Activated CD8-positive, alpha-beta T cell treated with anti-CD3 and anti-CD28 coated beads for 36 hours (primary cell): ENCODE measurements around the gene SPPL2C. TPM values are rescaled to one million over a fixed set of nuclear protein-coding genes. Genes with fewer than 3 reads are reported as not detected.

ENCODE experiments used
- ATAC-seq: fragments of 200-7000 bp; cut with Tn5 transposase; one replicate; pipeline ENCODE4 v1.10.0; 2021; ENCODE audit warnings: mild to moderate bottlenecking, moderate library complexity
- CTCF ChIA-PET: fragments of 350-600 bp; sonication (Branson Sonifier 250); formaldehyde crosslinking; loops from one replicate; lab custom pipeline; 2021; ENCODE audit warnings: antibody characterized with exemption; lab: Charles Lee
- POLR2A ChIA-PET: fragments of 350-600 bp; sonication (Branson Sonifier 250); formaldehyde crosslinking; loops from one replicate; lab custom pipeline; 2021; ENCODE audit warnings: antibody characterized with exemption; lab: Charles Lee
- DNase-seq: peaks from one replicate; pipeline ENCODE4 v3.0.0-alpha.2; 2020
- H3K27ac Mint-ChIP-seq: one replicate; pipeline ENCODE4 v1.8.0; 2021; ENCODE audit warnings: mild to moderate bottlenecking, mixed read lengths
- H3K27me3 Mint-ChIP-seq: one replicate; pipeline ENCODE4 v1.8.0; 2021; ENCODE audit warnings: mixed read lengths
- H3K36me3 Mint-ChIP-seq: one replicate; pipeline ENCODE4 v1.8.0; 2021; ENCODE audit warnings: low read depth, mixed read lengths
- H3K4me1 Mint-ChIP-seq: one replicate; pipeline ENCODE4 v1.8.0; 2021; ENCODE audit warnings: low read depth, mixed read lengths
- H3K4me3 Mint-ChIP-seq: one replicate; pipeline ENCODE4 v1.8.0; 2021; ENCODE audit warnings: mild to moderate bottlenecking, moderate library complexity, mixed read lengths
- H3K9me3 Mint-ChIP-seq: one replicate; pipeline ENCODE4 v1.8.0; 2021; ENCODE audit warnings: mixed read lengths
- intact Hi-C: fragments of 100-400 bp; cut with micrococcal nuclease; formaldehyde crosslinking; loops from one replicate; pipeline ENCODE4 v1.10.0; 2022
- total RNA-seq, 2 experiments: library from RNA; stranded (reverse); gene quantifications; one replicate each; pipeline ENCODE4 v1.2.3, GENCODE V29; 2021
- TF ChIP-seq, protein P1 (sequence below): fragments of 200-600 bp; IDR thresholded peaks from one replicate; pipeline ENCODE4 v1.8.0; 2022; ENCODE audit warnings: antibody characterized with exemption, mild to moderate bottlenecking

SPPL2C gene
- total RNA-seq, 2 experiments from 2014 or later: not detected

DNA sequence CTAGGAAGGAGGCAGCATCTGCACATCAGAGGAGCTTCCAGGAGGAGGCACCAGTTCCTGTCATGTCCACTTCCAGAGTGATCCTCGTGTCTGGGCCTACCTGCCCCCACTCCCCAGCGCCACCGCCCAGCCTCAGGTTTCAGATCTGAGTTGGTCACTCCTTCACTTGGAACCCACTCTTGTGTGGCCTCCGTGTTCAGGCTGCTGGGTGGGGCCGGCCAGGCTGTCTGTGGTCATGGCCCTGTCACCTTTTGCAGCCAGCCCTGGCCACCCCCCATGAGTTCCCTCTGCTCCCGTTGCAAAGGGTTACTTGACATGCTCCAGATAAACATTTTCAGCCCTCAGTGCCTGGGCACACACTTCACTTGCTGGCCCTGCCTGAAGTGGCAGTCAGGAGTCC lies 26.6 kb upstream of the SPPL2C start:
- intact Hi-C loops: no loop called here
- Mint-ChIP-seq H3K27me3 (peaks cover 6% of the 10 kb centered on the region), H3K4me3 (no peak overlapping the region), H3K4me1 (no peaks in the 10 kb centered on the region), H3K27ac (no peak overlapping the region), H3K36me3 (no peaks in the 10 kb centered on the region), H3K9me3 (no peaks in the 10 kb centered on the region)
- ATAC-seq (no peak), DNase-seq (no peak)
- CTCF ChIA-PET: interaction anchor here (1.3 to 3.3 kb wide), 2 partner anchors 14 to 35 kb away, joined by 3 to 13 read pairs; no protein-coding TSS in a partner anchor
- TF ChIP-seq, protein P1, sequence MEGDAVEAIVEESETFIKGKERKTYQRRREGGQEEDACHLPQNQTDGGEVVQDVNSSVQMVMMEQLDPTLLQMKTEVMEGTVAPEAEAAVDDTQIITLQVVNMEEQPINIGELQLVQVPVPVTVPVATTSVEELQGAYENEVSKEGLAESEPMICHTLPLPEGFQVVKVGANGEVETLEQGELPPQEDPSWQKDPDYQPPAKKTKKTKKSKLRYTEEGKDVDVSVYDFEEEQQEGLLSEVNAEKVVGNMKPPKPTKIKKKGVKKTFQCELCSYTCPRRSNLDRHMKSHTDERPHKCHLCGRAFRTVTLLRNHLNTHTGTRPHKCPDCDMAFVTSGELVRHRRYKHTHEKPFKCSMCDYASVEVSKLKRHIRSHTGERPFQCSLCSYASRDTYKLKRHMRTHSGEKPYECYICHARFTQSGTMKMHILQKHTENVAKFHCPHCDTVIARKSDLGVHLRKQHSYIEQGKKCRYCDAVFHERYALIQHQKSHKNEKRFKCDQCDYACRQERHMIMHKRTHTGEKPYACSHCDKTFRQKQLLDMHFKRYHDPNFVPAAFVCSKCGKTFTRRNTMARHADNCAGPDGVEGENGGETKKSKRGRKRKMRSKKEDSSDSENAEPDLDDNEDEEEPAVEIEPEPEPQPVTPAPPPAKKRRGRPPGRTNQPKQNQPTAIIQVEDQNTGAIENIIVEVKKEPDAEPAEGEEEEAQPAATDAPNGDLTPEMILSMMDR: no peak
- POLR2A ChIA-PET: no interaction called here

DNA sequence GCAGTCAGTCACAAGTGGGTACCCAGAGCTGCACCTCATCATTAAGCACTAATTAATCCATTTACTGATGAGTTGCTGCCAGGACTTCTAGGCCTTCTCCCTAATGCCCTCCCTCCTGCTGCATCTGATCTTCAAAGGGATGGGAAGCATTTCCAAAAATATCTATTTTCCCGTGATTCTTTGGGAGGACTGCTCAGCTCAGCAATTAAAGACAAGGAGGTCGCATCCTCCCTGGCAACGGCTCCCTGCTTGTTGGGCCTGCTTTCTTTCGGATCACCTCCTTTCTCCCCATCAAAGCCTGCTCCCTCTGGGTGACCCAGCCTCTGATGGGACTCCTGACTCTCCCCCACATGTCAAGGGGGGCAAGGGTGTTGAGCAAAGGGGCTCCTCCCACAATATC lies 26.0 kb upstream of the SPPL2C start:
- no peak for ATAC-seq
- DNase-seq: no peak
- Mint-ChIP-seq H3K9me3 (no peaks in the 10 kb centered on the region), H3K27ac (no peak overlapping the region), H3K4me1 (no peaks in the 10 kb centered on the region), H3K4me3 (no peak overlapping the region), H3K27me3 (peaks cover 3% of the 10 kb centered on the region), H3K36me3 (no peaks in the 10 kb centered on the region)
- TF ChIP-seq, protein P1: no peak
- ChIA-PET CTCF (interaction anchor here (1.3 to 3.3 kb wide), 2 partner anchors 13 to 33 kb away, joined by 6 to 13 read pairs; no protein-coding TSS in a partner anchor), POLR2A (no interaction called here)
- intact Hi-C loops: no loop called here

DNA sequence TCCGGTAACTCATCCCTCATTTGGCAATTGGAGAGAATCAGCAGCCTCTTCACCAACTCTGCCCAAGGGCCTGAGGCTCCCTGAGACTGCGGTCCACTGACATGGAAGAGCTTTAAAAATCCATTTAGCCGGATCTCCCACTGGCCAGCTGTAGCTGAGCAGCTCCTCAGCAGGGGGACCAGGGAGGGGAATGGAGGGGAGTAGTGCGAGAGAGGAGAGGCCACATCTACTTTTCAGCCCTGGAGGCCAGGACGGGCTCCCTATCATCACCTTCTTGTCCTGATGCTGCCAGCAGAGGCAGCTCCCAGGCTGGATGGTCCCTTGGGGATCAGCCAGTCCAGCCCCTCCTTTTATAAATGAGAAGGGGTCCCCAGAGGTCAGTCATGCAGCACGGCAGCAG lies 25.0 kb upstream of the SPPL2C start:
- POLR2A ChIA-PET: no interaction called here

DNA sequence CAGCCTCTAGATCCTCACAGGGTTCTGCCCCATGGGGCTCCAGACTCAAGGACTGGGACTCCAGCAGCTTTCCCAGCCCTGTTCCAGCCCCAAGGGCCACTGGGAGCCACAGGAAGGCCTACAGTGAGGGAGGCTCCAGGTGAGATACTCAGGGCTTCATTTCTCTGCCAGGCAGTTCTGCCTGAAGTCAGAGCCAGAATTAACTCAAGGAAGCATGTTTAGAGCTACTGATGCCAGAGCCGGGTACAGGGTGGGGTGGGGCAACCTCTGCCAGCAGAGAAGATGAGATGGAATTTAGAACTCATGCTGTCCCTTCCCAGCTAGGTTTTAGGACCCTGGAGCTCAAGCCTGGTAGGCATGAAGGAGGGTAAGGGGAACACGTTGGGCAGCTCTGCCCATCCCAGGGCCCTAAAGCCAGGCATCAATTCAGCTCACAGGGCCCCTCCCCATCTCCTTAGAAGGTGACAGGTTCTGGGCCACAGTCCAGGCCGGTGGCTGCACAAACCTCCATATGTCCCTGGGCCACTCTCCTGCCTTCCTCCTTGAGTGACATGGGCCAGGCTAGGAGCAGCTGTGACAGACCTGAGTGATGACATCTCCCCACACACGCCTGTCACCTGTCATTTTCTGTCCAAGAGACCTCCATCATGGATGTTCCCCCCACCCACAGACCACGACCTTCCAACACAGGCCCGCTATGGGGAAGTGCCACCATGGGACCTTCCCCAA lies 24.5 kb upstream of the SPPL2C start:
- POLR2A ChIA-PET: no interaction called here
- Mint-ChIP-seq H3K4me3 (no peak overlapping the region), H3K27ac (no peak overlapping the region), H3K36me3 (no peaks in the 10 kb centered on the region), H3K9me3 (no peaks in the 10 kb centered on the region), H3K27me3 (no peaks in the 10 kb centered on the region), H3K4me1 (no peaks in the 10 kb centered on the region)
- ATAC-seq (no peak), DNase-seq (no peak)
- CTCF ChIA-PET: interaction anchor here (0.9 to 3.3 kb wide), 5 partner anchors 8 to 180 kb away, joined by 3 to 13 read pairs (median 3); no protein-coding TSS in a partner anchor
- intact Hi-C loops: no loop called here
- TF ChIP-seq, protein P1: no peak

More for the DNA sequence above, 25.0 kb upstream of the SPPL2C start:
- no peaks in the 10 kb centered on the region for H3K36me3 Mint-ChIP-seq
- no peaks in the 10 kb centered on the region for H3K4me1 Mint-ChIP-seq
- ATAC-seq: no peak
- no peak for DNase-seq
- H3K27me3 Mint-ChIP-seq: no peaks in the 10 kb centered on the region
- no peak overlapping the region for H3K27ac Mint-ChIP-seq
- CTCF ChIA-PET: interaction anchor here (0.9 to 3.3 kb wide), 6 partner anchors 8 to 179 kb away, joined by 3 to 13 read pairs (median 3); no protein-coding TSS in a partner anchor
- no peaks in the 10 kb centered on the region for H3K9me3 Mint-ChIP-seq
- TF ChIP-seq, protein P1: no peak
- no peak overlapping the region for H3K4me3 Mint-ChIP-seq
- intact Hi-C loops: no loop called here

DNA sequence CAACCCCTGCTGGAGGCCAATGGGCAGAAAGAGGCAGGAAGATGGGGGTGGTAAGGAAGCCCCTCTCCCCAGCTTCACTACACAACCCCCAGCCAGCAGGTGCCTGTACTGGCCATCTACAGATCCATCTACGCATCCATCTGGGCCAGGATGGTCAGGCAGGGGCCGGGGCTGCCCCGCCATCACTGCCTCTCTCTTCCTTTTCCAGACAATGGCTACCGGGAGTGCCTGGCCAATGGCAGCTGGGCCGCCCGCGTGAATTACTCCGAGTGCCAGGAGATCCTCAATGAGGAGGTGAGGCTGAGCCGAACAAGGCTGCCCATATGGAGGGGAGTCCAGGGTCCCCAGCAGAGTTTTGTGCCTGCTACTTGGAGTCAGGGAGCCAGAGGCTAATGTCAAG lies 23.5 kb upstream of the SPPL2C start:
- Mint-ChIP-seq H3K27ac (no peak overlapping the region), H3K36me3 (no peaks in the 10 kb centered on the region), H3K4me3 (no peak overlapping the region), H3K4me1 (no peaks in the 10 kb centered on the region), H3K27me3 (no peaks in the 10 kb centered on the region), H3K9me3 (no peaks in the 10 kb centered on the region)
- CTCF ChIA-PET: interaction anchor here (1.6 kb wide), 1 partner anchor 31 kb away, joined by 3 read pairs; no protein-coding TSS in a partner anchor
- TF ChIP-seq, protein P1: no peak
- ATAC-seq (no peak), DNase-seq (no peak)
- POLR2A ChIA-PET: no interaction called here
- intact Hi-C loops: no loop called here
